Activated CD8-positive, alpha-beta T cell treated with anti-CD3 and anti-CD28 coated beads, Interleukin-2, amount 10 ng/mL, durations not matched to agents 7 days and 5 days (primary cell): ENCODE results near the gene DDX51. TPM values are rescaled to one million over a fixed set of nuclear protein-coding genes. Genes with fewer than 3 reads are reported as not detected.

Experiments
- ATAC-seq: fragments of 150-1000 bp; cut with Tn5 transposase; one replicate; pipeline ENCODE4 v1.10.0; 2021; ENCODE audit warnings: moderate library complexity
- CTCF ChIA-PET: fragments of 350-600 bp; sonication (Branson Sonifier 250); formaldehyde crosslinking; loops from one replicate; lab custom pipeline; 2021; ENCODE audit warnings: antibody characterized with exemption; lab: Charles Lee
- POLR2A ChIA-PET: fragments of 350-600 bp; sonication (Branson Sonifier 250); formaldehyde crosslinking; loops from one replicate; lab custom pipeline; 2021; ENCODE audit warnings: antibody characterized with exemption; lab: Charles Lee
- DNase-seq: peaks from one replicate; pipeline ENCODE4 v3.0.0-alpha.2; 2020
- H3K27ac Mint-ChIP-seq: one replicate; pipeline ENCODE4 v1.8.0; 2021; ENCODE audit warnings: mild to moderate bottlenecking, mixed read lengths
- H3K27me3 Mint-ChIP-seq: one replicate; pipeline ENCODE4 v1.8.0; 2021; ENCODE audit warnings: low read depth, mixed read lengths
- H3K36me3 Mint-ChIP-seq: one replicate; pipeline ENCODE4 v1.8.0; 2021; ENCODE audit warnings: low read depth, mixed read lengths
- H3K4me1 Mint-ChIP-seq: one replicate; pipeline ENCODE4 v1.8.0; 2021; ENCODE audit warnings: low read depth, mixed read lengths
- H3K4me3 Mint-ChIP-seq: one replicate; pipeline ENCODE4 v1.8.0; 2021; ENCODE audit warnings: mild to moderate bottlenecking, mixed read lengths
- H3K9me3 Mint-ChIP-seq: one replicate; pipeline ENCODE4 v1.8.0; 2022; ENCODE audit warnings: mixed read lengths; ENCODE audit not compliant: insufficient read depth
- total RNA-seq, 2 experiments: library from RNA; stranded (reverse); gene quantifications; one replicate each; pipeline ENCODE4 v1.2.3, GENCODE V29; 2021

DDX51 gene
- total RNA-seq, 2 experiments from 2014 or later = 27.6 to 28.4 TPM

GRCh38 chr12:132131229-132131628, 12.9 kb downstream of the DDX51 start:
- no peak overlapping the region for H3K27ac Mint-ChIP-seq
- no peak for DNase-seq
- no peaks in the 10 kb centered on the region for H3K27me3 Mint-ChIP-seq
- ChIA-PET CTCF (no interaction called here), POLR2A (interaction anchor here (0.6 kb wide), 1 partner anchor 355 kb away, joined by 4 read pairs; no protein-coding TSS in a partner anchor)
- peaks cover 6% of the 10 kb centered on the region for H3K9me3 Mint-ChIP-seq
- peaks cover 28% of the 10 kb centered on the region for H3K36me3 Mint-ChIP-seq
- no peak for ATAC-seq
- no peaks in the 10 kb centered on the region for H3K4me1 Mint-ChIP-seq
- H3K4me3 Mint-ChIP-seq = no peak overlapping the region

- Mint-ChIP-seq H3K36me3 (peaks cover 32% of the 10 kb centered on the region), H3K27ac (no peak overlapping the region), H3K4me3 (no peak overlapping the region), H3K9me3 (peaks cover 6% of the 10 kb centered on the region), H3K4me1 (no peaks in the 10 kb centered on the region), H3K27me3 (no peaks in the 10 kb centered on the region)
- DNase-seq (no peak), ATAC-seq (no peak)
- POLR2A ChIA-PET = interaction anchor here (0.6 kb wide), 1 partner anchor 354 kb away, joined by 4 read pairs; no protein-coding TSS in a partner anchor
- CTCF ChIA-PET = no interaction called here
These were observed 13.4 kb downstream of the DDX51 start for GRCh38 chr12:132130690-132131089.

- H3K9me3 Mint-ChIP-seq = peaks cover 6% of the 10 kb centered on the region
- H3K4me3 Mint-ChIP-seq = no peak overlapping the region
- no peak for DNase-seq
- H3K27ac Mint-ChIP-seq = no peak overlapping the region
- CTCF ChIA-PET = no interaction called here
- peaks cover 44% of the 10 kb centered on the region for H3K36me3 Mint-ChIP-seq
- H3K4me1 Mint-ChIP-seq = peaks cover 2% of the 10 kb centered on the region
- no peaks in the 10 kb centered on the region for H3K27me3 Mint-ChIP-seq
- ATAC-seq = no peak
- POLR2A ChIA-PET = no interaction called here
These were observed 15.1 kb downstream of the DDX51 start for GRCh38 chr12:132129007-132129406.

DNA sequence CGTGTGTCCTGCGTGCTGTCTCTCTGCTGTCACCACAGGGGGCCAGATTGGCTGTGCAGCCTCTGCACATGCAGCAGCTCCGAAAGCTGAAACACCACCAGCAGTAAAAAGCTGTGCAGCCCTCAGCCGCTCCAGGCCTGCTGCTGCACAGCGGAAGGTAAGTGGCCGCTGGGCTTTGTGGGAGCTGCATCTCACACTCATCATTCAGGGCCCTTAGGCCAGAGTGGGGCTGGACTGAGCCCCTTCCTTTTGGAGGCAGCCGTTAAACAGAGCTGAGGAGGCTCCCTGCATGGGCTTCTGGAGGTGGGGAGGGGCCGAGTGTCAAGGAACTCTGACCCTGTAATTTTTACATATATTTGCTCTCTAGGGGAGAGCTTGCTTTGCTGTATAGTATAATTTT, 17.1 kb downstream of the DDX51 start:
- DNase-seq (no peak), ATAC-seq (no peak)
- Mint-ChIP-seq H3K9me3 (peaks cover 6% of the 10 kb centered on the region), H3K4me3 (no peak overlapping the region), H3K4me1 (peaks cover 2% of the 10 kb centered on the region), H3K36me3 (peaks cover 48% of the 10 kb centered on the region), H3K27ac (no peak overlapping the region), H3K27me3 (no peaks in the 10 kb centered on the region)
- CTCF ChIA-PET = no interaction called here
- POLR2A ChIA-PET = interaction anchor here (1.1 kb wide), 1 partner anchor 10 kb away, joined by 3 read pairs; no protein-coding TSS in a partner anchor

DNA sequence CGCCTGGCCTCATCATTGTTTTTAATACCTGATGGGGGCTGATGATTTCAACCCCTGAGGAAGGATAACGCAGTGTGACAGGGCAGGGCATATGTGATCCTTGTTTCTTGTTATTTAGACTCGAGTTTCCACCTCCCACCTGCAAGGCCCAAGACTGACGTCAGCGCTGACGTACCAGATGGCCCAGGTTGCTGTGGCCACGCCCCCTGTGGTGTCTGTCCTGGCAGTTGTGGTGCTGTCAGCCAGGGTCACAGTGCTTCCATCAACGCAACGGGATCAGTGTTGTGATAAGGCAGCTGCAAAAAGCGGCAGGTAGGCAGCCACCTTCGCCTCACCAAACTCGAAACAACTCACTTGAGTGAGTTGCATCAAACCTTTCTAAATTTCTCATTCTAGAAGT, 18.4 kb downstream of the DDX51 start:
- DNase-seq = no peak
- no peak overlapping the region for H3K27ac Mint-ChIP-seq
- H3K4me1 Mint-ChIP-seq = peaks cover 2% of the 10 kb centered on the region
- POLR2A ChIA-PET = no interaction called here
- ATAC-seq = no peak
- peaks cover 6% of the 10 kb centered on the region for H3K9me3 Mint-ChIP-seq
- CTCF ChIA-PET = no interaction called here
- H3K36me3 Mint-ChIP-seq = peaks cover 48% of the 10 kb centered on the region
- no peaks in the 10 kb centered on the region for H3K27me3 Mint-ChIP-seq
- H3K4me3 Mint-ChIP-seq = no peak overlapping the region

- ChIA-PET POLR2A (no interaction called here), CTCF (no interaction called here)
- H3K27ac Mint-ChIP-seq = no peak overlapping the region
- H3K4me3 Mint-ChIP-seq = no peak overlapping the region
- peaks cover 3% of the 10 kb centered on the region for H3K9me3 Mint-ChIP-seq
- ATAC-seq (no peak), DNase-seq (no peak)
- H3K27me3 Mint-ChIP-seq = no peaks in the 10 kb centered on the region
- H3K36me3 Mint-ChIP-seq = peaks cover 48% of the 10 kb centered on the region
- peaks cover 2% of the 10 kb centered on the region for H3K4me1 Mint-ChIP-seq
These were observed 19.2 kb downstream of the DDX51 start for GRCh38 chr12:132124766-132125425.

DNA sequence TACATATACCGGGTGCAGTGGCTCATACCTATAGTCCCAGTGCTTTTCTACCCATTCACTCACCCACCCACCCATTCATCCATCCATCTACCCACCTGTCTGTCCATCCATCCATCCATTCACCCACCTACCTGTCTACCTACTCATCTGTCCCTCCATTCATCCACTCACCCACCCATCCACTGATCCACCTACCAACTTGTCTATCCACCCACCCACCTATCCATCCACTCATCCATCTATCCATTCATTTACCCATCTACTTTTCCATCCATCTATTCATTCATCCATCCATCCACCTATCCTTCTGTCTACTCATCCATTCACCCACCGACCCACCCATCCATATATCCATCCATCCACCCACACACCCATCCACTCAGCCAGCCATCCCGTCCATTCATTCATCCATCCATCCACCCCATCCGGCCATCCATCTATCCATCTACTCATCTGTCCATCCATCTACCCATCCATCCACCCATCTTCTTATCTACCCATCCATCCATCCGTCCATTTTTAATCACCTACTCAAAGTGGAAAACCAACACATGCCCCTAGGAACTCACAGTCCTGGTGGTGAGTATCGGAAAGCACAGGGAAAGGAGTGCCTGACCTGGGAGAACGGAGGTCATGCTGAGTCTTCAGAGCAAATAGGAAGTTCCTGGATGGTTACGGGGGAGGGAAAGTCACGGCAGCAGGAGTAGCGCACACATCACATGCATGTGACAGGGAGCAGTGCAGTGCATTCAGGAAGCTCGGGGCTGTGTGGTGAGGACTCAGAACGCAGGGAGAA, 20.0 kb downstream of the DDX51 start:
- CTCF ChIA-PET = no interaction called here
- no peak for ATAC-seq
- no peak for DNase-seq
- peaks cover 48% of the 10 kb centered on the region for H3K36me3 Mint-ChIP-seq
- H3K27me3 Mint-ChIP-seq = no peaks in the 10 kb centered on the region
- no peak overlapping the region for H3K4me3 Mint-ChIP-seq
- no peak overlapping the region for H3K27ac Mint-ChIP-seq
- POLR2A ChIA-PET = no interaction called here
- H3K4me1 Mint-ChIP-seq = peaks cover 2% of the 10 kb centered on the region
- peaks cover 3% of the 10 kb centered on the region for H3K9me3 Mint-ChIP-seq

DNA sequence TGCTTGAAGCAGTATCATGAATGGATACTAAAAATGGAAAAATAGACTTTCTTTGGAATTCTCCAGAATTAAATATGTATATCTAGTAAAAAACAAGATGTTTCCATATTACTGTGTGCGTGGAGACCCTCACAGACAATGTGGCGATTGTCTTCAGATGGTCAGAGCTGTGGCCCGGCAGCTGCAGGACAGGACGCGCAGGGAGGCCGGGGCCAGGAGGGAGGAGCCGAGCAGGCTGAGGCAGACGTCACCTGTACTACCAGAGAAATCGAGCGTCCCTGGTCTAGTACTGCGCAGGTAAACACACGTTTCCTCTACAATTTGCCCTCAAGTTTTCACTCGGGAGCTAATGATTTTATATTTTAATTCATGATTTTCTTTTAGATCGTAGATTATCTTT, 22.8 kb downstream of the DDX51 start:
- POLR2A ChIA-PET = no interaction called here
- H3K4me1 Mint-ChIP-seq = peaks cover 2% of the 10 kb centered on the region

DNA sequence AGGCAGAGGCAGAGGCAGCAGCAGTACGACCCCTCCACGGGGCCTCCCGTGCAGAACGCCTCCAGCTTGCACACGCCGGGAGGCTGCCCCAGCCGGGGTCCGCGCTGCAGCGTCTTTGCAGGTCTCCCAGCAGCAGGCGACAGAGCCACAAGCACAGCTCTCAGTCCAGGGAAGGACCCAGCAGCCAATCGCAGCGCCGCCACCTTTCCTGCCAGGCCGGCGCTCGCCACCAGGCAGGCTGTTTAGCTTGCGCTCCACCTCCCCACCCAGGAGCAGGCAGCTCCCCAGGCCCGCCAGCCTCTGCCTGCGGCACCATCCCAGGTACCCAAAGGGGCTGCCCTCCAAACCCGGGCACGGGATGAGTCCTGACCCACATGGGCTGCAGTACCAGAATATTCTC, 25.2 kb downstream of the DDX51 start:
- DNase-seq (no peak), ATAC-seq (no peak)
- Mint-ChIP-seq H3K9me3 (no peaks in the 10 kb centered on the region), H3K27me3 (no peaks in the 10 kb centered on the region), H3K27ac (no peak overlapping the region), H3K4me1 (peaks cover 6% of the 10 kb centered on the region), H3K36me3 (peaks cover 13% of the 10 kb centered on the region), H3K4me3 (no peak overlapping the region)
- CTCF ChIA-PET = no interaction called here
- POLR2A ChIA-PET = no interaction called here

More for the DNA sequence above, 22.8 kb downstream of the DDX51 start:
- no peak overlapping the region for H3K27ac Mint-ChIP-seq
- H3K4me3 Mint-ChIP-seq = no peak overlapping the region
- ATAC-seq = no peak
- no peaks in the 10 kb centered on the region for H3K27me3 Mint-ChIP-seq
- H3K36me3 Mint-ChIP-seq = peaks cover 21% of the 10 kb centered on the region
- no peak for DNase-seq
- H3K9me3 Mint-ChIP-seq = no peaks in the 10 kb centered on the region
- CTCF ChIA-PET = no interaction called here

GRCh38 chr12:132117558-132117875, 26.6 kb downstream of the DDX51 start:
- DNase-seq = no peak
- ATAC-seq = peak; percentile 47
- ChIA-PET CTCF (no interaction called here), POLR2A (no interaction called here)
- Mint-ChIP-seq H3K27ac (no peak overlapping the region), H3K4me3 (no peak overlapping the region), H3K27me3 (no peaks in the 10 kb centered on the region), H3K36me3 (peaks cover 12% of the 10 kb centered on the region), H3K4me1 (peaks cover 6% of the 10 kb centered on the region), H3K9me3 (no peaks in the 10 kb centered on the region)

DNA sequence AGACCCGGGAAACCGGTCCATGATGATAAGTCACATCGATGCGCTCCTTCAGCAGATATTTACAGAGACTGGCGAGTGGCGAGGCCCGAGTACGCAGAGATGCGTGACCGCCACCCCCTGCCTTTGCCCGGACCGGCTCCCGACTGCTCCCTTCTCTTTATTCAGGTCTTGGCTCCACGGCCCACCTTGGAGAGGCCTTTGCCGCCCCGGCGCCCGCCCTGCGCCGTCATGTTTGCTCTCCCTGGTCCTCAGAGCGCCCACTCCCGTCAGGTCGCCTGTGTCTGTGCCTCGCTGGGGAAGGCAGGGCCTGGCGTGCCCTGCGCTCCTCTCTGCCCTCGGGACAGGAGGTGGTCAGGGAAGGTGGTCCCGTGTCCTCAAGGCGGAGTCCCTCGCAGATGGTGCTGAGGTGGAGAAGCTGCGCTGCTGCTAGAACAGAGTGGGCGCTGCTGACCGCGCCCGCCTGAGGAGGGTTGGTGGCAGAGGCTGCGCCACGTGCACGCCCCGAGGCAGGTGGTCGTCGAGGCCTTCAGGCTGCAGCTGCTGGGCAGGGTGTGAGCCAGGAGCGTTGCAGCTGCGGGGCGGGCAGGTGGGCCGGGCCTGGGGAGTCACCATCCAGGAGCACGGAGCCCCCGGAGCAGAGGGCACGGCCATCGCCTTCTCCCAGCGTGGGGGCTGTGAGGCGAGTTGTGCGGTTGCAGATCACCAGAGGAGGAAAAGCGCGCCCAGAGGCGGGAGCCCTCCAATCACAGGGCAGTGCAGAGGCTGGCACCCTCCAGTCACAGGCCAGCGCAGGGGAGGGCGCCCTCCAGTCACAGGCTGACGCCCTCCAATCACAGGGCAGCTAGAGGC, 27.2 kb downstream of the DDX51 start:
- Mint-ChIP-seq H3K9me3 (no peaks in the 10 kb centered on the region), H3K27me3 (no peaks in the 10 kb centered on the region), H3K27ac (no peak overlapping the region), H3K4me1 (peaks cover 6% of the 10 kb centered on the region), H3K36me3 (peaks cover 12% of the 10 kb centered on the region), H3K4me3 (no peak overlapping the region)
- no peak for DNase-seq
- POLR2A ChIA-PET = no interaction called here
- ATAC-seq = peak; percentile 39
- CTCF ChIA-PET = no interaction called here

DNA sequence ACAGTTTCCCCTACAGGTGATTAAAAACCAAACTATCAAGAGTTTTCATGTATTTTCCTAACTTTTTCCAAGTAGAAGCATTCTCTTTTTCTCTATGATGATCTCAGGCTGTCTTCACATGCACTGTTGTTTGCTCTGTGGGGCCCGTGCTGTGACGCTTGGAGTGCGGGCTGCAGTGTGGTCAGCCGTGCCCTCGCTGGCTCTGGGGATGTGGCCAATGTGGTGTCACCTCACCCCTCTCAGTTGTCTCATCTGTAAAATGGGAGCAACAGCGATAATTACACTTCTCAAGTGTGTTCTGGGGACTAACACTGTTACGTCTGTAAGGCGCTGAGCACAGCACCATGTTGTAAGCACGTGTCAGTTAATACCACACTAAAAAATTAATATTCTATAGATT, 28.6 kb downstream of the DDX51 start:
- peaks cover 6% of the 10 kb centered on the region for H3K4me1 Mint-ChIP-seq
- no peak overlapping the region for H3K4me3 Mint-ChIP-seq
- ChIA-PET POLR2A (no interaction called here), CTCF (no interaction called here)
- no peak overlapping the region for H3K27ac Mint-ChIP-seq
- peaks cover 23% of the 10 kb centered on the region for H3K36me3 Mint-ChIP-seq
- ATAC-seq = no peak
- H3K9me3 Mint-ChIP-seq = no peaks in the 10 kb centered on the region
- no peaks in the 10 kb centered on the region for H3K27me3 Mint-ChIP-seq
- no peak for DNase-seq
